ENCODE data around the gene PLEKHA5. TPM values are rescaled to one million over a fixed set of nuclear protein-coding genes. Genes with fewer than 3 reads are reported as not detected.
"Not testable (repeated sequence)": the region's sequence is repeated elsewhere in the genome, so short reads cannot be mapped to it uniquely, and the experiment has no call there.

The PLEKHA5 gene
- 9.9 and 10.8 TPM in 2 replicates for total RNA-seq (2014; rRNA removed; shearing (Covaris generic))

GRCh38 chr12:19129486-19130223 lies at the start of gene PLEKHA5:
Gene PLEKHA5, plus strand, starts transcription at chr12:19129733. Its CDS starts 67 bp downstream, at chr12:19129800.
- DNase-seq (ENCODE audit: low spot score): peak; percentile 36

DNA sequence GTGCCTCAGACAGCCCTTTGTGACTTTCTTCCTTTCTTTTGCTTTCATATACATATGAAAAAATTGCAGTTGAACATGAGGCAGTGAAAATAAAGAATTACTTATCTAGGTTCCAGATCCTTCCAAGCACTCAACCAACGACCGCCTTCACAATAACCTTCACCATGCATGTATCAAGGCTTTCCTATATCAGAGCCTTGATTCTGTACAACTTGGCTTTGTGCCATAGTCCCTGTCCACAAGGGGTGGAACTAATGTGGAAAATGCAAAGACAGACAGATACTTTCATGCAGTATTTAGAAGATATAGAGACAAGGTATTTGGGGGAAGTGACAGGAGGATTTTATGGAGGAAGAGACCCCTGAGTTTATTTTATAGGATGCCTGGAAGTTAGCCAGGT lies 48.6 kb upstream of the PLEKHA5 start:
- DNase-seq (ENCODE audit: low spot score): no peak

DNA sequence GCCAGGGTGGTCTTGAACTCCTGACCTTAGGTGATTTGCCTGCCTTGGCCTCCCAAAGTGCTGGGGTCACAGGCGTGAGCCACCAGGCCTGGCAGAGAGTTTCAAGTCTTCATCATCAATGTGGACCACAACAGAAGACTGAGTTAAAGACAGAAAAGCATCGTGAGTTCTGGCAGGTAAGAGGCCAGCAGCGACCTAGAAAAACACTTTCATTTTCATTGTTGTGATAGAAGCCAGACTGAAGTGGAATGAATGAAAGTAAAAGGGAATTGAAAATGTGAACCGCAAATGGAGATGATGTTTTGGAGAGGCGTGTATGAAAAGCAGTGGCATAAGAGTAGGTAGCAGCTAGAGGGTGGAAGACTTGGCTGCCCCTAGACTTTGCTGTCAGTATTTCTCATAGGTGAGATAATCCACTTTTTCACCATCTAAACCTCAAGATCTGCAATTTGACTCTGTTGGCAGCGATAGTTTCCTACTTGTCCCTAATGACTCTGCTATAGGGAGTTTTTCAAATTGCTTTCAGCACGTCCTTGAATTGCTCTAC lies 47.1 kb upstream of the PLEKHA5 start:
- DNase-seq (ENCODE audit: low spot score): no peak

GRCh38 chr12:19084547-19084946 lies 45.0 kb upstream of the PLEKHA5 start:
- DNase-seq (ENCODE audit: low spot score): no peak

DNA sequence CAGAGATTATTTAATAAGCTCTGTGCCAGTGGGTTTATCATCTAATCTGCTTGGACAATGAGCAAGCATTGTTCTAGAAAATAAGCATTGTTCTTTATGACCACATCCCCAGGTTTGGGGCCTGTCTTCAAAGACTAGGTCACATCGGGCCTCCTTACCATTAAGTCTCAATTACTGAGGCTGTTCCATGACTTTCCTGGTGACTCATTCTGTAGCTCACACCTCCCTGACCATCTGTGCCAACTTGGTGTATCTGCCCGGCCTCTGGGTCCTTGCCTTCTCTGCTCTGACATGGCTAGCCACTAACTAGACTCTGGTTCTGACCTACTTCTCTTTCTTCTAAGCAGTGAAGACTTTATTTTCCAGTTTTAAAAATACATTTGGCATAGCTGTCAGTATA lies 44.4 kb upstream of the PLEKHA5 start:
- peak; percentile 13 for DNase-seq (ENCODE audit: low spot score)

GRCh38 chr12:19088606-19089005 lies 40.9 kb upstream of the PLEKHA5 start:
- no peak for DNase-seq (ENCODE audit: low spot score)

DNA sequence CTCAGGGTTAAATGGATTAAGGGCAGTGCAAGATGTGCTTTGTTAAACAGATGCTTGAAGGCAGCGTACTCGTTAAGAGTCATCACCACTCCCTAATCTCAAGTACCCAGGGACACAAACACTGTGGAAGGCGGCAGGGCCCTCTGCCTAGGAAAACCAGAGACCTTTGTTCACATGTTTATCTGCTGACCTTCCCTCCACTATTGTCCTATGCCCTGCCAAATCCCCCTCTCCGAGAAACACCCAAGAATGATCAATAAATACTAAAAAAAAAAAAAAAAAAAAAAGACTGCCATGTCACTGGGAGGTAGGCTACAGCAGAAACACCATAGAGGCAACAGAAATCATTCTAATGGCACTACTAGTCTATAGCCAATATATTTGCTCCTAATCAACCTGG lies 37.1 kb upstream of the PLEKHA5 start:
- not testable (repeated sequence) for DNase-seq (ENCODE audit: low spot score)

- no peak for DNase-seq (ENCODE audit: low spot score)
These were observed 36.3 kb upstream of the PLEKHA5 start for GRCh38 chr12:19093218-19093617.

- no peak for DNase-seq (ENCODE audit: low spot score)
These were observed 34.2 kb upstream of the PLEKHA5 start for GRCh38 chr12:19095331-19095730.

DNA sequence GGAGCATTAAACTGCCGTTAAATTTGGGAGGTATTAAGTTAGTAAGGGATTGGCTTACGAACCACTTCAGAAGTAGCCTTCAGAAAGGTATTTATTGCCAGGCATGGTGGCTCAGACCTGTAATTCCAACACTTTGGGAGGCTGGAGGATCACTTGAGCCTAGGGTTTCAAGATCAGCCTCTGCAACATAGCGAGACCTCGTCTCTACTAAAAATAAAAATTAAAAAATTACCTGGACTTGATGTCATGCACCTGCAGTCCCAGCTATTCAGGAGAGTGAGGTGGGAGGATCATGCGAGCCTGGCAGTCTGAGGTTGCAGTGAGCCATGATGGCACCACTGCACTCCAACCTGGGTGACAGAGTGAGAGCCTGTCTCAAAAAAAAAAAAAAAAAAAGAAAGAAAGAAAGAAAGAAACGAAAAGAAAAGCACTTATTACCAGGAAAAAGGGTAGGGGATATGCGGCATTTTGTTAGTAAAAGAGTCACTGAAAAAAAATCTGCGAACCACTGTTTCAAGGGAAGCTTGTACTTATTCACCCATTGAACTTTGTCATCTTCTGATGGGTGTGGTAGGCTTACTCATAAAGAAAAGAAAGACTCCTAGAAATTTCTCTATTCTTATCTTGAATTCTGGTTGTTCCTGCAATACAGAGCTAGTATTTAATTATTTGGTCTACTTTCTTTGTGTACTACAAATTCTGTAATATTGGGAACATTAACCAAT lies 33.6 kb upstream of the PLEKHA5 start:
- peak; percentile 39 for DNase-seq (ENCODE audit: low spot score)

- no peak for DNase-seq (ENCODE audit: low spot score)
These were observed 24.1 kb upstream of the PLEKHA5 start for GRCh38 chr12:19105463-19105862.

DNA sequence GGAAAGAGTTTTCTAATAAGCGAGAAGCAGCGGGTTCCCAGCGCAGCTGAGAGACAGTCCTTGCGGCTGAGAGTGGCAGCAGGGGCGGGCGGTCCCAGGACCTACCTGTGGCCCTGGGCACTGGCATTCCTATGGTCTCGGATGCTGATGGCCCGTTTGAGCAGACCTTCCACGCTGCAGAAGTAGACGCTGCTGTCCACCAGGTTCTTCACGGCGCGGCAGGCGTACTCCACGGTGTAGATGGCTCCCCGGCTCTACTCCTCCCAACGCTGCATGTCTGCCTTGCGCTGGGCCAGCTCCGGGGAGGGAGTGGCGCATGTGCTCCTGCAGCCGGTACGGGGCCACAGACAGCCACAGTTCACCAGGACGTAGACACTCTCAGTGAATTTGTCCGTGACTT lies 21.8 kb upstream of the PLEKHA5 start:
- DNase-seq (ENCODE audit: low spot score): no peak

- DNase-seq (ENCODE audit: low spot score): no peak
These were observed 19.2 kb upstream of the PLEKHA5 start for GRCh38 chr12:19110221-19110940.

- no peak for DNase-seq (ENCODE audit: low spot score)
These were observed 16.1 kb upstream of the PLEKHA5 start for GRCh38 chr12:19113464-19113863.

GRCh38 chr12:19115285-19115684 lies 14.2 kb upstream of the PLEKHA5 start:
- DNase-seq (ENCODE audit: low spot score): no peak

GRCh38 chr12:19119440-19119839 lies 10.1 kb upstream of the PLEKHA5 start:
- DNase-seq (ENCODE audit: low spot score): no peak

GRCh38 chr12:19120795-19121194 lies 8.7 kb upstream of the PLEKHA5 start:
- no peak for DNase-seq (ENCODE audit: low spot score)

DNA sequence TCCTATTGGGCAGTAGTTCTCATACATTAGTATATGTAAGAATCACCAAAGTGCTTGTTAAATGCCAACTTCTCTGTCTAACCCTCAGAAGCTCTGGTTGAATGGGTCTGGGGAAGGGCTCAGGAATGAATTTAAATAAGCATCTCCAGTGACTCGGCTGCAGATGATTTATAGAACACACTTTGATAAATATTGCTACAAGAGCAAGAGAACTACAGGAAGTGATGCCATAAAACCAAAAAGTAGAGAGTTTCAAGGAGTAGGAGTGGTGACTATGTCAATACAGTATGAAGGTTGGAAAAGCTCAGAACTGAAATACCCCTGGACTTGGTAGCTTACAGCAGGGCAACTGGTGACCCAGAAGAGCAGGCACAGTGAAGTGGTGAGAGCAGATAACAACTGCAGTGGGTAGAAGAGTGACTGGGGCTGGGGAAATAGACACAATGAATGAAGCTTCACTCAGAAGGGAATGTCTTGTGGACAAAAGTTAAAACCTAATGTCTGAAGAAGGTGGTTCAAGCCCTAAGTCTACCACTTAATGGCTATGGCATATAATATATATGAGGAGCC lies 8.0 kb upstream of the PLEKHA5 start:
- DNase-seq (ENCODE audit: low spot score): no peak

- peak; percentile 37 for DNase-seq (ENCODE audit: low spot score)
These were observed 4.2 kb upstream of the PLEKHA5 start for GRCh38 chr12:19125325-19125724.

GRCh38 chr12:19127270-19127669 lies 2.3 kb upstream of the PLEKHA5 start:
- no peak for DNase-seq (ENCODE audit: low spot score)

GRCh38 chr12:19128485-19128884 lies 1.0 kb upstream of the PLEKHA5 start:
- no peak for DNase-seq (ENCODE audit: low spot score)

DNA sequence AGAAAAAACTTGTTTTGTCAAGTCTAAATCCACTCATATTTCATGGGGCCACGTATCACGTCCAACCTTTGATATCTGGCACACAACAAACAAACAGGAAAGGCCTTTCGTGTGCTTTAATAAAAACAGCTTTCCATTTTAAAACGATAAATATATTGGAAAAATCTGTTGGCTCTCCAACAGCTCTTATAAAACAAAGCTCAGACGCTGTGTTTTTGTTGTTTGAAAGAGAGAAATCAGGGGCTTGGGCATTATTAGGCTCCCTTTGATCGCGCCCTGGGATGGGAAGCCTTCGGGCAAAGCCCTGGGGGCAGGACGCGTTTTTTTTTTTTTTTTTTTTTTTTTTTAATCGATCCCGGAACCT lies 429 bp upstream of the PLEKHA5 start:
- no peak for DNase-seq (ENCODE audit: low spot score)

Data from A172 (cell line).